HG03025 (cell line): ENCODE results near the gene C1orf210.

Experiments
- ATAC-seq: cut with Tn5 transposase; IDR thresholded peaks from one replicate; pipeline ENCODE4 v1.9.1; 2021; ENCODE audit warnings: mild to moderate bottlenecking, moderate library complexity; ENCODE audit not compliant: unreplicated experiment, low FRiP score

Gene C1orf210

DNA sequence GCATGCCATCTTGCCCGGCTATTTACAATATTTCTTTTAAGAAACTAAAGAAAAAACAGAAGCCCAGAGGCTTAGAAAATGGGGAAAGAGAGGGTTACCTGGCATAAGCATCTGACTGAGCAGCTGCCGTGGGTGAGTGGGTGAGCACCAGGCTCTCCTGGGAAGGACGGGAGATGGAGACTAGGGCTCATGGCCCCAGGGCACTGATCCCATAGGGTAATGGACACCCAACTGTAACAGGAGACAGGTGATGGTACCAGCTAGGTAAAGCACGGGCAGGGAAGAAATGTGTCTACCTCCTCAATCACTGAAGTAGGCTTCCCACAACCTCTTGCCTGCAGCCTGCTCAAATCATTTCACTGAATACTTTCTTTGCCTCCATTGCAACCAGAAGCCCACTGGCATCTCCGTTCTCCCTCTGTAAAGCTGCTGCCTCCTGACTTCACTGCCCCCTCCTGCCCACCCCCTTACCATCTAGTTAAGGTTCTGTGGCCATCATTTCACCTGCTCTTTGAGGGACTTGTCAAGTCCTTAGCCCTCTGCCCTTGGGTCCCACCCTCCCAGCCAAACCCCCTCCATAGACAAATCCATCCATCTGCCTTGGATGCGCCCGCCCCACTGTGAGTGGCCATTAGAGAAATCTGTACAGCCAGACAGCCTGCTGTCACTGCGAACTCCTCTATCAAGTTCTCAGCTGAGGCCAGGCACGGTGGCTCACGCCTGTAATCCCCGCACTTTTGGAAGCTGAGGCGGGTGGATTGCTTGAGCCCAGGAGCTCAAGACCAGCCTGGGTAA, 9.4 kb downstream of the C1orf210 start:
- ATAC-seq, result no peak

DNA sequence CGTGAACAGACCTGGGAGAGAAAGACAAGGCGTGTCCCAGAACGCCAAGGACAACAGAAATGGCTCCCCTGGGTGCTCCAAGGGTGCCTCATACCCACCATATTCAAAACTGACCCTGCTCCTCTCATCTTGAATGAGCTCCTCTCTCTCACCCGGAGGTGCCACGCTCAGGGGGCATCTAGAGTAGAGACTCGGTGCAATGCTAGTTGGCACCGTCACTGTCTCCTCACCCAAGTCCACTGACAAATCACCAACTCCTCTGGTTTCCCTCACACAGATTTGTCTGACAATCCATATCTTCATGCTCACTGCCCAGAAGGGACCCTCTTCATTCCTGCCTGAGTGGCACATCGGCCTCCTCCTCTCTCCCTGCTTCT, 10.6 kb downstream of the C1orf210 start:
- no peak for ATAC-seq

DNA sequence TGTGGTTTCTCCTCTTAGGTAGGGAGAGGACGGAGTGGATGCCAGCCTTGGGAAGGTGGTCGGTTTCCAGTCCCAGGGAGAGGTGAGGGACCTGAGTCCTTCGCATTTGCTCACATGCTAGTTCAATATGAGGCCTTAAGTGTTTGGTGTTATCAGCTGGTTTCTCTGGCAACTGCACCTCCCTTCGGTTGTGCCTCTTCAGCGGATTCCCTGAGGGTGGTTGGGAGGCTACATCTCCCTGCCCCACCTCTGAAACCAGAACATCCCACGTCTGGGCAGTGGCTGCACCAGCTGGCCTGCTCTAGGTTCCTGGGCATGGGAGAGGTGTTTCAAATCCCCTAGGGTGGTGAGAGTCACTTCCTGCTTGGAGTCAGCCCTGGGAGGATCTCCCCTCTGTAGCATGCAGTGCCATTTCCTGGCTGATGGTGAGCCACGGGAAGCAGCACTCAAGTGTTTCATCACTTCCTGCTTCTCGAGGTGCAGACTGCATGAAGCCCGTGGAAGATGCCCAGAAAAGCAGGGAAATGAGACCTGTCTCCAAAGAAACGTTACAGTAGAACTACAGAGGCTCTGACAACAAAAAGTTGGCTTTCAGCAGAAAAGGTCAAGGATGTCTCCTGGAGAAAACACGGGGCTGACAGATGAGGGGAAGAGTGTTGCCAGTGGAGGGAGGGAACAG, 11.1 kb downstream of the C1orf210 start:
- ATAC-seq, result no peak

DNA sequence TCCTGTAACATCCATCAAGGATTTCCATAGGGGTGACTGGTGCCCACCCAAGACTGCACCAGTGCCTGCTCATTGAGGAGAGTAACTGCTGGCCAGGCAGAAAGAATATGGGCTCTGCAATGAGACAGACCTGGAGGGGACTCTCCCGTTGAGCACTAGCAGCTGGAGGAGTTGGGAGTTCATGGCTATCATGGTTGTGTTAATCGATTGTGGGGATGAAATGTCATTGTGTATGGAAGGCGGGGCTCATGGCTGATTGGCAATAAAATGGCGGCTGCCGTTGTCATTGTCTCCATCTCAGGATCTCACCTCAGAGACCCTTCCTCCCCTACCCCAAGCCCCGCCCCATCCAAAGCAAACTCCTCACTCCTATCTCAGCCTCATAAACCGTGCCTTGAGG, 11.7 kb downstream of the C1orf210 start:
- no peak for ATAC-seq

DNA sequence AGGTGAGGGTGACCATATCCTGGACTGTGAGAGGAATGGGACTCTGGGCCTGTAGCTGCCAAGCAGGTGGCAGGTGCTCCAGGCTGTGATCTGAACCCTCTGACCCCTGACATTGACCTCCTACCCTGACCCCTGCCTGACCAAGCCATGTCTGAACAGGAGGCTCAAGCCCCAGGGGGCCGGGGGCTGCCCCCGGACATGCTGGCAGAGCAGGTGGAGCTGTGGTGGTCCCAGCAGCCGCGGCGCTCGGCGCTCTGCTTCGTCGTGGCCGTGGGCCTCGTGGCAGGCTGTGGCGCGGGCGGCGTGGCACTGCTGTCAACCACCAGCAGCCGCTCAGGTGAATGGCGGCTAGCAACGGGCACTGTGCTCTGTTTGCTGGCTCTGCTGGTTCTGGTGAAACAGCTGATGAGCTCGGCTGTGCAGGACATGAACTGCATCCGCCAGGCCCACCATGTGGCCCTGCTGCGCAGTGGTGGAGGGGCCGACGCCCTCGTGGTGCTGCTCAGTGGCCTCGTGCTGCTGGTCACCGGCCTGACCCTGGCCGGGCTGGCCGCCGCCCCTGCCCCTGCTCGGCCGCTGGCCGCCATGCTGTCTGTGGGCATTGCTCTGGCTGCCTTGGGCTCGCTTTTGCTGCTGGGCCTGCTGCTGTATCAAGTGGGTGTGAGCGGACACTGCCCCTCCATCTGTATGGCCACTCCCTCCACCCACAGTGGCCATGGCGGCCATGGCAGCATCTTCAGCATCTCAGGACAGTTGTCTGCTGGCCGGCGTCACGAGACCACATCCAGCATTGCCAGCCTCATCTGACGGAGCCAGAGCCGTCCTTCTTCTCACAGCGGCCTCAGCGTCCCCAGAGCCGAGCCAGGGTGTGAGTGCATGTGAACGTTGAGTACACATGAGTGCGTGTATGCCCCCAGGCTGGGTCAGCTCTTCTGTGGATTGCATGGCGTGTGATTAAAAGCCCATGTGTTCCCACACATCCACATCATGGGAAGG, 12.5 kb downstream of the C1orf210 start:
- ATAC-seq, result no peak

DNA sequence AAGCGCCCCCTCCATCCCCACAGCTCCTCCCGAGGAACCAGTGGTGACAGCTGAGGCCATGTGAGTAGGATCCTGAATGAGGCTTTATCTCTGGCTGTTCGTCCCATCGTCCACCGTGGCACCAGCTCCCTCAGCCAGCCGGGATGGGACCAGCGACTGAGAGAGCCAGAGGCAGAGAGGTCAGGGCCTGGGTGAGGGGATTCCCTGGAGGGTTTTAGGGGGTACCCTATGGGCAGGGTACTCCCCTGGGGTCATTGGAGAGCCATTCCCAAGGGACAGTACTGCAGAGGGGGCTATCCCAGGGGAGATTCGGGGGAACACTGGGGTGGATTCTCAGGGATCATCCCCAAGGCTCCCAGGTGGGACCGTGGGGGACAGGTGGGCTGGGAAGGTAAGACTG, 13.2 kb downstream of the C1orf210 start:
- no peak for ATAC-seq

DNA sequence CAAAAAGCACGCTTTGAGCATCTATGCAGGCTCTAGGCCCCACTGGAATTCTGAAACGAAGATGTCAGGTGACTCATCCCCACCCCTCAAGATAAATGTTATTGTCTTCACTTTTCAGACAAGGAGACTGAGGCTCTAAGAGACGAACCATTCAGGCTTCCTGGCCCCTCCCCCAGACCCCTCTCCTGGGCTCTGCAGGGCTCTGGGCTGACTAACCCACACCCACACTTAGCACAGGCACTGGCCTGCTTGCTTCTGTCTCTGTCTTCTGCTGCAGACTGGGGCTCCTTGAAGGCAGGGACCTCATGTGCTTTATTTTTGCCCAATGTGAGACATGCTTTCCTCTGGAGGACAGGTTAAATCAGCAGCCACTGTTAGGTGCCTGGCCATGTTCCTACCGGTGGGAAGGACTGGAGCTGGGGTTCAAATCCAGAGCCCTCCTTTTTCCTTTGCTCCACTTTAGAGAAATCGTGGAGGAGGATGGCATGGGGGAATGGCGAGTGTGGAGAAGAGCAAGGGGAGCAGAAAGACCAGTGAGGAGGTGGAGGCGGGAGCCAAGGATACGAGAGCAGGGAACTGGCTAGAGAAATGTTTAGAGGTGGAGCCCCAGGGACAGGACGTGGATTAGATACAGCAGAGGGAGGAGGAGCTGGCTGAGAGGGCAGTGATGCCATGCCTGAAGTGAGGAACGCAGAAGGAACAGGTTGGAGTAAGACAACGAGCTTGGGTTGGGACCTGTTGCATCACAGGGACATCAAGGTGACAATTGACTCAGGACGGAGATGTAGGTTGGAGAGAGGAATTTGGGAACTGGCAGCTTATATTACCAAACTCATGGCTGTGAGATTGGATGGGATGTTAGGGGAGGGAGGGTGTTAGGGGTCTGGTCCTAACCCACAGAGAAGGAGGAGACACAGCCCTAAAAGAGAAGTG, 13.9 kb downstream of the C1orf210 start:
- ATAC-seq, result no peak

DNA sequence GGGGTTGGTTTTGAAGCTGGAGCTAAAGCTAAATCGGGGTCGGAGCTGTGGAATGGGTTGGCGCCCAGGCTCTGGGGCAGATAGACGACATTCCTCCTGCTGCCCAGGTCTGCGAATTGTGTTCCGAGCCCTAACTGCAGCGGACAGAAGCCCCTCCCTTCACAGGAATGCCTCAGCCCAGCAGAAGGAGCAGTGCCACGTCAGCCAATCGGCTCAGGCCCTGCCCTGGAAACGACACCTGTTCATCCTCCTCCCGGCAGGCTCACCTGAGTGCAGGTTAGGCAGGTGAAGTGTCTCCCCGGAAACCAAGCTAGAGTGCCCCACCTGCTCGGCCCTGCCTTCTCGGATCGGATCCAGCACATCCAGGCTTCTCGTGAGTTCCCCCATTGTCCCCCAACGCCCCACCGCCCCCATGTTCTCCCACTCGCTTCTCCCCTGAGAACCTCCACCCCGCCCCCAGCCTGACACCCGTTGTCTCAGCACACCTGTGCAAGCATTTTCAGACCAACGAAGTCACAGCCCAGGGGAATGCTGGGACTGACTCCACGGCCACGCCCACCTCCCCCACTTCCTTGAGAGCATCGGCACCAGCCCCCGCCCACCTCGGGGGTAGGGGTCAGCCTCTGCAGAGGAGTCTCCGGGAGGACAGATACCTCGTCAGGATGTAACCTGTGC, 14.8 kb downstream of the C1orf210 start:
- no peak for ATAC-seq

DNA sequence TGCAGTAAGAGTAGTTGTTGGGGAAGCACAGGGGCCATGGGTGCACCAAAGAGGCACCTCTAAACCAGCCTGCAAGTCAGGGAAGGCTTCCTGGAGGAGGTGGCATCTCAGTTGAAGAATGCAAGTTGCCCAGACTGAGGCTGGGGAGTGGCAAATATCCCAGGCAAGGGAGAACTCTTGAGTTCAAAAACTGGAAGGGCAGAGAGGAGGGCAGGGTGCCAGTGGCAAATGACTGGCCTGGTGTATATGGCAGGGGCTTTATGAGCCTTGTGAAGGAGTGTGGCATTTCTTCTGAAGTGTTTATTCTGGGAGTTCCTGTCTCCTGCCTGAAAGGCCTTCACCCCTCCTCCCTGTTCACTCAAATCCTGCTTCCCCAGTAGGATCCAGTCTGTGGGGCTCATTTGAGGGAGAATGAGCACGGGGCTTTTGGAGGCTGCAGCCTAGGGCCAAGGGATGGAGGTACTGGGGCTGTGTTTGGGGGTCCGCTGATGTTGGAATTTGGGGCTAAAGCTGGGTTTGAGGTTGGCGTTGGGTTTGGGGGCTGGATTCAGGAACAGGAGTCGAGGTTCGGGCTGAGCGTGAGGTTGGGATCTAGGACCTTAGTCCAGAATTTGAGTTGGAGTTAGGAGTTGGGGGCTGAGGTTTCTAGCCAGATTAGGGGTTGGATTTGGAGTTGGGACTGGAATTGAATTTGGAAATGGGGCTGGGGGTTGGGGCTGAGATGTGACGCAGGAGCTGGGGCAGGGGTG, 15.6 kb downstream of the C1orf210 start, which contains the start of gene TMEM125:
Gene TMEM125 (plus strand): TSS at position 357 of the 749 bp plus-strand sequence. CDS start 2,740 bp downstream, outside the sequence.
- ATAC-seq, result no peak

DNA sequence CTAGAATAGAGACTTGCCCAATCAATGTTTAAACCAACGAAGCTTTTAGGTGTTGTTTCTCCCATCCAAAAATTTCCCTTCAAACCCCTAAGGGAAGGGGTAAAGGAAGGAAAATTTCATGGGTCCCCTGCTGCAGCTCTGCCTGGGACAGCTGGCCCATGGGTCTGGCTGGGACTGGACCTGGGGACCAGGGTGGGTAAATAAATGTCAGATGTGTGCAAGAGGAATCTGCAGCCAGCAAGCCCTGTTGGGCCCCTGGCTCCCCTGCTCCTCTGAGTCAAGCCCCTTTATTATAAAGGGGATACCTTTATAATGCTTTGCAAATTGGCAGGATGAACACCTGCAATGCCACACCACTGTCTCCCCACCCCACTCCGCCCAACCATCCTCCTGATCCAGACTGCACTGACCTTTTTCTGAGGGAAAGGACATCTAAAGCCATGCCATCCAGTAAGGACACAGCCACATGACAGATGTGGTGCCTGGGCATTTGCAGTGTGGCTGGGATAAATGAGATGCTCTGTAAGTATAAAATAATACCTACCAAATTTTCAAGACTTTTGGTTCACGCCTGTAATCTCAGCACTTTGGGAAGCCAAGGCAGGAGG, 17.5 kb downstream of the C1orf210 start:
- ATAC-seq, result no peak

DNA sequence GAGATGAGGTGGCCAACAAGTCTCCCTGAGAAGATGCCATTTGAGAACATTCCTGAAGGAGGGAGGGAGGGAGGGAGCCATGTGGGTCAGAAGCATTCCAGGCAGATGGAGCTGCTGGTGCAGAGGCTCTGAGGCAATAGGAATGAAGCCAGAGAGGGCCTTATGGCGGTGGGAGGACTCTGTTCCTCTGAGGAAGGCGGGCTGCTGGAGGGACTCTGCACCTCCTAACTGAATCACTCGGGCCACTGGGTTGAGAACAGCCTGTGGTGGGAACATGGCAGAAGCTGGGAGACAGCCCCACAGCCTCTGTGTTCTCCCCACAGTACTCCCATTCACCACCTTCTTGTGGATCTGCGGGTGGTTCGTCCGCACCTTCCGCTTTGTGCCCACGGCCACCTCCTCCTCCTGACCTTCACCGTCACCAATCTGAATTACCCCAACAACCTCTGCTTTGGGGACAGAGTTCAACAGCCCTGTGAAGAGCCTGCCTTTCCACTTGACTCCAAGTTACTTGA, 18.0 kb downstream of the C1orf210 start:
- ATAC-seq, result no peak

DNA sequence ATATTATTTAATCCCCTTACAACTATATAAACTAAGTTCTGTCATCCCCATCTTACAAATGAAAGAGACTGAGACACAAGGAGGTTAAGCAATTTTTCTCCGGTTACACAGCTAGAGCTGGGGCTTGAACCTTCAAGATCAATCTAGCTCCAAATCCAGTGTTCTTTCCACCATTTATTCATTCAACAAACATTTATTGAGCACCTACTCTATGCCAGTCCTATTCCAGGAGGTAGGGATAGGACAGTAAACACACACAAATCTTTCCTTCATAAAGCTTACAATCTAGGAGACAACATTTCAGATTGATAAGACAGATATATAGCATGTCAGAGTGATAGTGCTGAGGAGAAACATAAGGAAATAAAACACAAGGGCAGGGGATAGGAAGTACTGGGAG, 18.5 kb downstream of the C1orf210 start:
- no peak for ATAC-seq

DNA sequence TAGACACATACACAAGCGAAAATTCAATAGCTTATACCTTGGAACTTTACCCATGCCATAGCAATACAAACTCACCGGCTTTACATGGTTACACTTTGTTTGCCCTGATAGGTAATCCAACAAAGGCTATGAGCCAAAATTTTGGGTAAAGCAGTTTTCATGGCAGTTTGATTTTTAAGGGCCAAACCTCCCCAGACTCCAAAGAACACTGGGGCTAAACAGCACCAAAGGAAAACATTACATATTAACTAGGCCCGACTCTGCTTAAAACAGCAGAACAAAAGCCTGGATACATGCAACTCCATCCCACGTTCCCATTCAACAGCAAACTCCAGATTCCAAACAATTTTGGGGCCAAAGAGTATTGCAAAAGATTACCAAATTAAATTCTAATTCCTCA, 19.9 kb downstream of the C1orf210 start:
- ATAC-seq, result no peak

DNA sequence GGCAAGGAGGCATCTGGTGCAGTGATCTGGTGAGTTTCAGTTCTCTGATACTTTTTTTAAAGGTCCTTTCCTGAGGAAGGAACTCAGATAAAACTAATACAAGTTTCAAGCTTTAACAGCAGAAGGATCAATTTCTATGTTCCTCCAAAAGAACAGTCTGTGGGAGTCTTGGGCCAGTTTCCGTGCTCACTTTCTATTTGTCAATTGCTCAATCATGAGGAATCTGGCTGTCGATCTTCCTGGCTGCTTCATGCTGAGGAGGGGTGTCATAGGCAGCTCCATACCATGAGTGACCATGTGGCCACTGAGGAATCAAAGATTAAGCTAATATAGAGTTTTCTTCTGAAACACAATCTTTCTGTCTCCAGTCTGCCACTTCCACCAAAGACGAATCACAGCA, 27.0 kb downstream of the C1orf210 start:
- ATAC-seq, result no peak

DNA sequence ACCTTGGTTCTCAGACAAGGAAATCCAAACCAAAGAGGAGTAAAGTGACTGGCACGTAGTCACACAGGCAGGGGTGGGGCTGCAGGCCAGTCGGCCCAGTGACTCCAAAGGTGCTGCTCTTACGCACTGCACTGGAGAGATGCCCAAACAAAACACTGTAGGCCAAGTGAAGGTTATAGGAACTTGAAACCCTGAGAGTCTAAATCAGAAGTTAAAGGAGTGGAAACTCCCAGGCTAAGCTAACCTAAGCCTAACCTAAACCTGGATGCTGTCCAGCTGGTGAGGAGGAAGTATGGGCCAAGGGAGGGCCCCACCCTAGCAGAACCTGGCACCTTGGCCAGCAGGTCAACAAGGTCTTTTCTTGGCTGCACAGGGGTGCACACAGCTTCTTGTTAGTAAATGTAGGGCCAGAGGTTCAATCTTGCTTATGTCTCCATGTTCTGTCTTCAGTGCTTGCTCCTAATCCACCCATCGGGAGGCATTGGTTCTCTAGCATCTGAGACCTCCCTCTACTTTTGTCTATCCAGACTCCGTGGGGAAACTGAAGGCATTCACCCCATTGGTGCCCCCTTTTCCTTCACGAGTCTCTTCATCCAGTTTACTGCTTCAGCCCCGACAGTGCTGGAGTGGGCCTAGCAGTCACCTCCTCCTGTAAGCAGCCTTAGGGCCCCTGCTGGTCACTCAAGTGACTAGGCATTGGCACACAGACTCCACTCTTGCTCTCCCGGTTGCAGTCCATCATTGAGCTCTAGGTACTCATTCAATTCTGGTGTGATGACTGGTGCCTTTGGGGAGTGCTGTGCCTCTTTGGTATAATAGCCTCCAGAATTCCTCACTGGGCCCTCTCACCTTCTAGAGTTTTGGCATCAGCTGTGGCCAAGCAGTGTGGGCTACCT, 28.5 kb downstream of the C1orf210 start:
- no peak for ATAC-seq

DNA sequence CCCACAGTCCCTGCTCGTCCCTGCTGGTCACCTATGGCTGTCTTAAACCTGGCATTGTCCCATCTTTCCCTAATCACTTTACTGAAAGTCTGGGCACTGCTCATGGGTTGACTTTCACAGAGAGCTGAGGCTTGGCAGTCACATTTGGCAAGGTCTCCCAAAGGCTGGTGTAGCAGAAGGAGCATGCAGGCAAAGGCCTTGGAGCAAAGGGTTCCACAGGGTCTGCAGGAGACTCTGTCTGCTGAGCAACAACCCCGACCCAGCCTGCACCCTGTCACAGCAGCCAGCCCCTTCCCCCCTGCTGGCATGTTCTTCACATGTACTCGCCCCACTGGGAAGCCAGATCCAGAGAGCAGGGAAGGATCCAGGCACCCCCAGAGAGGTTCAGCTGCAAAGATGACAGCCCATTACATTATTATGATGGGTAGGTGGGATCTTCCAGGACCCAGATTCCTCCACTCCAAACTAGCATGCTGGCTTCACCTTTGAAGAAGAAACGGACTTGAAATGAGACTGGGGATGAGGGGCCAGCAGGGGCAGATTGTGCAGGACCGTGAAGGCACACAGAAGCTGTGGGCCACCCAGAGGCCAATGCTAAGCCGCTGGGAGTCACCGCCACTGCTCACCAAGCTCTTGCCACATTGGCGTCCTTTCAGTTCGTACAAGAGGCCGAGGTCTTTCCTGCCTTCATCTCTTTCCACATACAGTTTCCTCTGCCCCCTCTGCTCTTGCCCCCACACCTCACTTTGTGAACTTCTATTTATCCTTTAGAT, 29.8 kb downstream of the C1orf210 start:
- ATAC-seq, result no peak
